ENCODE measurements around the gene TMEM272. TPM values are rescaled to one million over a fixed set of nuclear protein-coding genes. Genes with fewer than 3 reads are reported as not detected.

TMEM272 gene
- not detected in 2 replicates for total RNA-seq
- long read RNA-seq = 0 reads

- Mint-ChIP-seq H3K4me3 (ENCODE audit: unreplicated experiment) (no peak within 1 kb of the TSS), H3K27me3 (ENCODE audit: unreplicated experiment) (peaks cover 9% of the 10 kb centered on the region), H3K36me3 (ENCODE audit: unreplicated experiment) (no peaks in the 10 kb centered on the region), H3K27ac (ENCODE audit: unreplicated experiment) (no peak within 1 kb of the TSS), H3K4me1 (ENCODE audit: unreplicated experiment) (peaks cover 15% of the 10 kb centered on the region), H3K9me3 (ENCODE audit: unreplicated experiment) (no peaks in the 10 kb centered on the region)
- peak; percentile 87 for DNase-seq (ENCODE audit: extremely low spot score, unreplicated experiment)
- peak; percentile 76 for TF ChIP-seq CTCF (IDR thresholded peaks at IDR 0.05)
Observed at GRCh38 chr13:51844862-51845573, at the start of gene TMEM272. Gene TMEM272 (minus strand): TSS chr13:51845177. CDS start chr13:51838530, 6,647 bp downstream.

- H3K36me3 Mint-ChIP-seq (ENCODE audit: unreplicated experiment) = no peaks in the 10 kb centered on the region
- H3K27me3 Mint-ChIP-seq (ENCODE audit: unreplicated experiment) = peaks cover 31% of the 10 kb centered on the region
- DNase-seq (ENCODE audit: extremely low spot score, unreplicated experiment) = peak; percentile 11
- H3K4me1 Mint-ChIP-seq (ENCODE audit: unreplicated experiment) = peaks cover 1% of the 10 kb centered on the region
- no peak overlapping the region for H3K27ac Mint-ChIP-seq (ENCODE audit: unreplicated experiment)
- H3K9me3 Mint-ChIP-seq (ENCODE audit: unreplicated experiment) = no peaks in the 10 kb centered on the region
- no peak overlapping the region for H3K4me3 Mint-ChIP-seq (ENCODE audit: unreplicated experiment)
- no peak for TF ChIP-seq CTCF (IDR thresholded peaks at IDR 0.05)
Observed at GRCh38 chr13:51894239-51894638, 49.3 kb upstream of the TMEM272 start.

- no peak for TF ChIP-seq CTCF (IDR thresholded peaks at IDR 0.05)
- DNase-seq (ENCODE audit: extremely low spot score, unreplicated experiment) = peak; percentile 34
- Mint-ChIP-seq H3K36me3 (ENCODE audit: unreplicated experiment) (no peaks in the 10 kb centered on the region), H3K27me3 (ENCODE audit: unreplicated experiment) (peaks cover 27% of the 10 kb centered on the region), H3K4me3 (ENCODE audit: unreplicated experiment) (no peak overlapping the region), H3K4me1 (ENCODE audit: unreplicated experiment) (peaks cover 1% of the 10 kb centered on the region), H3K27ac (ENCODE audit: unreplicated experiment) (no peak overlapping the region), H3K9me3 (ENCODE audit: unreplicated experiment) (no peaks in the 10 kb centered on the region)
Observed at GRCh38 chr13:51892657-51893056, 47.7 kb upstream of the TMEM272 start.

- DNase-seq (ENCODE audit: extremely low spot score, unreplicated experiment) = peak; percentile 27
- Mint-ChIP-seq H3K27me3 (ENCODE audit: unreplicated experiment) (peaks cover 45% of the 10 kb centered on the region), H3K4me3 (ENCODE audit: unreplicated experiment) (no peak overlapping the region), H3K36me3 (ENCODE audit: unreplicated experiment) (no peaks in the 10 kb centered on the region), H3K9me3 (ENCODE audit: unreplicated experiment) (no peaks in the 10 kb centered on the region), H3K27ac (ENCODE audit: unreplicated experiment) (no peak overlapping the region), H3K4me1 (ENCODE audit: unreplicated experiment) (no peaks in the 10 kb centered on the region)
- no peak for TF ChIP-seq CTCF (IDR thresholded peaks at IDR 0.05)
Observed at GRCh38 chr13:51887468-51887867, 42.5 kb upstream of the TMEM272 start.

- Mint-ChIP-seq H3K9me3 (ENCODE audit: unreplicated experiment) (no peaks in the 10 kb centered on the region), H3K36me3 (ENCODE audit: unreplicated experiment) (no peaks in the 10 kb centered on the region), H3K4me1 (ENCODE audit: unreplicated experiment) (no peaks in the 10 kb centered on the region), H3K27me3 (ENCODE audit: unreplicated experiment) (peaks cover 33% of the 10 kb centered on the region), H3K27ac (ENCODE audit: unreplicated experiment) (no peak overlapping the region), H3K4me3 (ENCODE audit: unreplicated experiment) (no peak overlapping the region)
- DNase-seq (ENCODE audit: extremely low spot score, unreplicated experiment) = peak; percentile 2
- TF ChIP-seq CTCF (IDR thresholded peaks at IDR 0.05) = no peak
Observed at GRCh38 chr13:51885651-51886050, 40.7 kb upstream of the TMEM272 start.
